ENCODE data around the gene ATG16L2.

GRCh38 chr11:72782081-72782920 is 31.9 kb upstream of the ATG16L2 start:
- TF ChIP-seq GLIS3 (CRISPR knock-in tag; IDR thresholded peaks at IDR 0.05), result no peak
- TF ChIP-seq ZNF565 (CRISPR knock-in tag; conservative IDR thresholded peaks at IDR 0.05; ENCODE audit: low read depth), result no peak
- TF ChIP-seq CSRNP3 (CRISPR knock-in tag; IDR thresholded peaks at IDR 0.05), result no peak
- TF ChIP-seq PATZ1 (CRISPR knock-in tag; IDR thresholded peaks at IDR 0.05; ENCODE audit: borderline replicate concordance), result no peak
- no peak for TF ChIP-seq ZFP30 (CRISPR knock-in tag; IDR thresholded peaks at IDR 0.05)
- no peak for TF ChIP-seq OSR1 (CRISPR knock-in tag; IDR thresholded peaks at IDR 0.05)
- TF ChIP-seq CREB5 (CRISPR knock-in tag; IDR thresholded peaks at IDR 0.05; ENCODE audit: low read depth), result no peak
- TF ChIP-seq ESRRG (CRISPR knock-in tag; IDR thresholded peaks at IDR 0.05), result no peak
- no peak for TF ChIP-seq ZFP3 (CRISPR knock-in tag; IDR thresholded peaks at IDR 0.05)
- TF ChIP-seq ZNF8 (CRISPR knock-in tag; IDR thresholded peaks at IDR 0.05), result no peak
- no peak for TF ChIP-seq BACH2 (CRISPR knock-in tag; IDR thresholded peaks at IDR 0.05; ENCODE audit: borderline replicate concordance)
